ENCODE results near the gene TFCP2. TPM values are rescaled to one million over a fixed set of nuclear protein-coding genes. Genes with fewer than 3 reads are reported as not detected.

The TFCP2 gene
- polyA plus RNA-seq, 1 donor (not counting 4 experiments of a cell fraction or from before 2014, with no cell fraction given), result 27.2 TPM

- Histone ChIP-seq H3K79me2 (ENCODE audit: control insufficient read depth, insufficient read depth, low read length) (no peaks in the 10 kb centered on the region), H3K27me3 (ENCODE audit: control insufficient read depth, extremely low read depth, insufficient read depth, low read length) (no peaks in the 10 kb centered on the region), H3K9me1 (ENCODE audit: control insufficient read depth, extremely low read depth, insufficient read depth, low read length) (no peaks in the 10 kb centered on the region), H3K4me3 (ENCODE audit: control insufficient read depth in 2 of 3, extremely low read depth in 1 of 3, insufficient read depth in 2 of 3, low read depth in 1 of 3, low read length in 3 of 3) (no peak overlapping the region), H3K36me3 (ENCODE audit: control insufficient read depth in 2 of 2, extremely low read depth in 1 of 2, insufficient read depth in 2 of 2, low read length in 2 of 2) (no peaks in the 10 kb centered on the region), H3K4me2 (ENCODE audit: control insufficient read depth, extremely low read depth, insufficient read depth, low read depth, low read length) (no peak overlapping the region), H3K27ac (ENCODE audit: control insufficient read depth, insufficient read depth, low read length) (no peak overlapping the region), H3K9me3 (ENCODE audit: control insufficient read depth, low read depth, low read length) (no peaks in the 10 kb centered on the region), H2AFZ (ENCODE audit: control insufficient read depth, low read length) (no peak overlapping the region), H4K20me1 (ENCODE audit: control insufficient read depth, extremely low read depth, insufficient read depth, low read length) (no peaks in the 10 kb centered on the region), H3K4me1 (ENCODE audit: control insufficient read depth, extremely low read depth, insufficient read depth, low read length) (no peaks in the 10 kb centered on the region), H3K9ac (ENCODE audit: control insufficient read depth, extremely low read depth, insufficient read depth, low read length) (no peak overlapping the region)
- dilution Hi-C loops (cut with MboI; ENCODE audit: extremely low pct_ligation_motif_present, low sequenced_read_pairs), result no loop called here
- FAIRE-seq, result no peak
- TF ChIP-seq EZH2 (IDR thresholded peaks at IDR 0.05; ENCODE audit: low read length), result no peak
- TF ChIP-seq CTCF (optimal IDR thresholded peaks at IDR 0.05 in 1 of 3, IDR thresholded peaks at IDR 0.05 in 1 of 3, conservative IDR thresholded peaks at IDR 0.05 in 1 of 3; ENCODE audit: extremely low read depth in 1 of 3, insufficient read depth in 2 of 3, low read length in 3 of 3), result no peak
- no peak for DNase-seq (ENCODE audit: low read depth, low spot score)
Observed at GRCh38 chr12:51202718-51203117, 29.8 kb upstream of the TFCP2 start.

GRCh38 chr12:51200806-51201205, 27.9 kb upstream of the TFCP2 start:
- H3K4me2 ChIP-seq (ENCODE audit: control insufficient read depth, extremely low read depth, insufficient read depth, low read depth, low read length), result no peak overlapping the region

More at GRCh38 chr12:51200806-51201205, 27.9 kb upstream of the TFCP2 start:
- no peaks in the 10 kb centered on the region for H4K20me1 ChIP-seq (ENCODE audit: control insufficient read depth, extremely low read depth, insufficient read depth, low read length)
- no peaks in the 10 kb centered on the region for H3K27me3 ChIP-seq (ENCODE audit: control insufficient read depth, extremely low read depth, insufficient read depth, low read length)
- H3K36me3 ChIP-seq (ENCODE audit: control insufficient read depth in 2 of 2, extremely low read depth in 1 of 2, insufficient read depth in 2 of 2, low read length in 2 of 2), result no peaks in the 10 kb centered on the region
- dilution Hi-C loops (cut with MboI; ENCODE audit: extremely low pct_ligation_motif_present, low sequenced_read_pairs), result no loop called here
- no peaks in the 10 kb centered on the region for H3K9me1 ChIP-seq (ENCODE audit: control insufficient read depth, extremely low read depth, insufficient read depth, low read length)
- H3K79me2 ChIP-seq (ENCODE audit: control insufficient read depth, insufficient read depth, low read length), result no peaks in the 10 kb centered on the region
- no peaks in the 10 kb centered on the region for H3K4me1 ChIP-seq (ENCODE audit: control insufficient read depth, extremely low read depth, insufficient read depth, low read length)
- no peak overlapping the region for H3K27ac ChIP-seq (ENCODE audit: control insufficient read depth, insufficient read depth, low read length)
- no peak overlapping the region for H3K9ac ChIP-seq (ENCODE audit: control insufficient read depth, extremely low read depth, insufficient read depth, low read length)
- H3K9me3 ChIP-seq (ENCODE audit: control insufficient read depth, low read depth, low read length), result no peaks in the 10 kb centered on the region
- no peak for FAIRE-seq
- no peak for TF ChIP-seq EZH2 (IDR thresholded peaks at IDR 0.05; ENCODE audit: low read length)
- TF ChIP-seq CTCF (optimal IDR thresholded peaks at IDR 0.05 in 1 of 3, IDR thresholded peaks at IDR 0.05 in 1 of 3, conservative IDR thresholded peaks at IDR 0.05 in 1 of 3; ENCODE audit: extremely low read depth in 1 of 3, insufficient read depth in 2 of 3, low read length in 3 of 3), result no peak
- no peak overlapping the region for H3K4me3 ChIP-seq (ENCODE audit: control insufficient read depth in 2 of 3, extremely low read depth in 1 of 3, insufficient read depth in 2 of 3, low read depth in 1 of 3, low read length in 3 of 3)
- DNase-seq (ENCODE audit: low read depth, low spot score), result no peak
- no peak overlapping the region for H2AFZ ChIP-seq (ENCODE audit: control insufficient read depth, low read length)
